Bronchial epithelial cell (primary cell): ENCODE measurements around the gene CALD1. TPM values are rescaled to one million over a fixed set of nuclear protein-coding genes. Genes with fewer than 3 reads are reported as not detected.

Experiments used
- DNase-seq: peaks from one replicate; pipeline ENCODE4 v3.0.0-alpha.2; 2010; ENCODE audit warnings: low read depth
- FAIRE-seq: peaks from 2 replicates; lab custom pipeline; 2011; peaks lifted over from hg19 to GRCh38; lab: Jason Lieb, UNC
- H3K27me3 ChIP-seq: 2 replicates; pipeline ENCODE4 v1.5.1; 2011; ENCODE audit warnings: low read length; ENCODE audit not compliant: control insufficient read depth, insufficient read depth
- H3K36me3 ChIP-seq: 2 replicates; pipeline ENCODE4 v1.5.1; 2011; ENCODE audit warnings: low read length; ENCODE audit not compliant: control insufficient read depth, insufficient read depth
- H3K4me3 ChIP-seq: 2 replicates; pipeline ENCODE4 v1.5.1; 2011; ENCODE audit warnings: mild to moderate bottlenecking, low read depth, low read length, control low read depth
- total RNA-seq: library from RNA; depleted of rRNA; stranded (reverse); fragments of >200 nt; gene quantifications from 2 replicates; pipeline ENCODE4 v1.2.1, GENCODE V29; 2014
- TF ChIP-seq, protein P1 (sequence below): IDR thresholded peaks from 2 replicates; pipeline ENCODE4 v1.5.1; 2011; ENCODE audit warnings: mild to moderate bottlenecking, moderate library complexity, low read length, control low read depth, inconsistent platforms; ENCODE audit not compliant: insufficient read depth, severe bottlenecking

Gene CALD1
- total RNA-seq, 1 donor from 2014 or later: 71.3 TPM

- DNase-seq: no peak
- Histone ChIP-seq H3K4me3 (peak overlapping the region; percentile 41), H3K27me3 (no peaks in the 10 kb centered on the region), H3K36me3 (peaks cover 6% of the 10 kb centered on the region)
- TF ChIP-seq, protein P1, sequence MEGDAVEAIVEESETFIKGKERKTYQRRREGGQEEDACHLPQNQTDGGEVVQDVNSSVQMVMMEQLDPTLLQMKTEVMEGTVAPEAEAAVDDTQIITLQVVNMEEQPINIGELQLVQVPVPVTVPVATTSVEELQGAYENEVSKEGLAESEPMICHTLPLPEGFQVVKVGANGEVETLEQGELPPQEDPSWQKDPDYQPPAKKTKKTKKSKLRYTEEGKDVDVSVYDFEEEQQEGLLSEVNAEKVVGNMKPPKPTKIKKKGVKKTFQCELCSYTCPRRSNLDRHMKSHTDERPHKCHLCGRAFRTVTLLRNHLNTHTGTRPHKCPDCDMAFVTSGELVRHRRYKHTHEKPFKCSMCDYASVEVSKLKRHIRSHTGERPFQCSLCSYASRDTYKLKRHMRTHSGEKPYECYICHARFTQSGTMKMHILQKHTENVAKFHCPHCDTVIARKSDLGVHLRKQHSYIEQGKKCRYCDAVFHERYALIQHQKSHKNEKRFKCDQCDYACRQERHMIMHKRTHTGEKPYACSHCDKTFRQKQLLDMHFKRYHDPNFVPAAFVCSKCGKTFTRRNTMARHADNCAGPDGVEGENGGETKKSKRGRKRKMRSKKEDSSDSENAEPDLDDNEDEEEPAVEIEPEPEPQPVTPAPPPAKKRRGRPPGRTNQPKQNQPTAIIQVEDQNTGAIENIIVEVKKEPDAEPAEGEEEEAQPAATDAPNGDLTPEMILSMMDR: no peak
- no peak for FAIRE-seq
Observed at GRCh38 chr7:134779741-134780065, 269 bp downstream of the CALD1 start.

- H3K4me3 ChIP-seq: peak overlapping the region; percentile 41
- H3K36me3 ChIP-seq: peaks cover 8% of the 10 kb centered on the region
- TF ChIP-seq, protein P1: no peak
- no peak for FAIRE-seq
- DNase-seq: no peak
- no peaks in the 10 kb centered on the region for H3K27me3 ChIP-seq
Observed at GRCh38 chr7:134780166-134780828, 863 bp downstream of the CALD1 start.

GRCh38 chr7:134781171-134781570, 1.7 kb downstream of the CALD1 start:
- TF ChIP-seq, protein P1: no peak
- no peaks in the 10 kb centered on the region for H3K27me3 ChIP-seq
- H3K4me3 ChIP-seq: peak overlapping the region; percentile 41
- FAIRE-seq: no peak
- no peak for DNase-seq
- H3K36me3 ChIP-seq: peaks cover 8% of the 10 kb centered on the region

GRCh38 chr7:134782121-134782623, 2.7 kb downstream of the CALD1 start:
- Histone ChIP-seq H3K27me3 (no peaks in the 10 kb centered on the region), H3K4me3 (no peak overlapping the region), H3K36me3 (peaks cover 8% of the 10 kb centered on the region)
- TF ChIP-seq, protein P1: no peak
- DNase-seq: peak; percentile 34
- no peak for FAIRE-seq

DNA sequence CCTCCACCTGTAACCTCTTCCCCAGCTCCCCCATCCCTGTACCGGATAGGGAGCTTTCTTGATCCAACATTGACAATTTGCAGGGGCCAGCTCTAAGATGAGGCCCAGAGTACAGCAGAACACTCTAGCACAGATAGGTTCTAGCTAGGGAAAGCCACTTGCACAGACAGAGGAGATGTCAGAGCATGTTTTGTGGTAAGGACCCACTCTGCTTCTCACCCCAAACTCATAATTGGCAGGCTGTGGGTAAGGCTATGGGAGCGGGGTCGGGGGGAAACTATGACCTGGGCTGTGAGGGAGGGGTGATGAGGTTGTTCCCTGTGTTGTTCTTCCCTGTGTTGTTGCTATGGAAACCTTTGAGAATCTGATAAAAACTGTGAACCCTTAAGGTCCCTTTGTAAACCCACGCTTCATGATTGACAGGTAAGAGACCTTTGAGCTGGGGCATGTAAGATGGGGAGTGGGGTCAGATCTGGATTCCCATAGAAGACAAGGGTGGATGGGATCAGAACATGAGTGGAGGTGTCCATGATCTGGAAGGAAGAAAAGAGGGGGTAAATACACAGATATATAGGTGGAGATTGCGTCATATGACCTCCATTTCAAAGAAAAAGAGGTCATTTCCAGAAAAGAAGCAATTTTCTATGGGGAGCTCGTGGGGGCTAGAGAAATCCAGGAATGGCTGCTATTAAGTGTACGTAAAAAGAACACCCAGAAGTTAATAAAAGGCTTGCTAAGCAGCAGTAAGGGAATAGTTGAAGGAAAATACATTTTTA, 4.0 kb downstream of the CALD1 start:
- TF ChIP-seq, protein P1: no peak
- DNase-seq (no peak), FAIRE-seq (no peak)
- no peak overlapping the region for H3K4me3 ChIP-seq
- H3K27me3 ChIP-seq: no peaks in the 10 kb centered on the region
- peaks cover 8% of the 10 kb centered on the region for H3K36me3 ChIP-seq
